Epidermal melanocyte (primary cell): ENCODE data around the gene TAOK2.

ENCODE experiments used
- DNase-seq: peaks from one replicate; pipeline ENCODE4 v3.0.0; 2011; ENCODE audit warnings: low spot score; ENCODE audit not compliant: insufficient read length

Gene TAOK2

DNA sequence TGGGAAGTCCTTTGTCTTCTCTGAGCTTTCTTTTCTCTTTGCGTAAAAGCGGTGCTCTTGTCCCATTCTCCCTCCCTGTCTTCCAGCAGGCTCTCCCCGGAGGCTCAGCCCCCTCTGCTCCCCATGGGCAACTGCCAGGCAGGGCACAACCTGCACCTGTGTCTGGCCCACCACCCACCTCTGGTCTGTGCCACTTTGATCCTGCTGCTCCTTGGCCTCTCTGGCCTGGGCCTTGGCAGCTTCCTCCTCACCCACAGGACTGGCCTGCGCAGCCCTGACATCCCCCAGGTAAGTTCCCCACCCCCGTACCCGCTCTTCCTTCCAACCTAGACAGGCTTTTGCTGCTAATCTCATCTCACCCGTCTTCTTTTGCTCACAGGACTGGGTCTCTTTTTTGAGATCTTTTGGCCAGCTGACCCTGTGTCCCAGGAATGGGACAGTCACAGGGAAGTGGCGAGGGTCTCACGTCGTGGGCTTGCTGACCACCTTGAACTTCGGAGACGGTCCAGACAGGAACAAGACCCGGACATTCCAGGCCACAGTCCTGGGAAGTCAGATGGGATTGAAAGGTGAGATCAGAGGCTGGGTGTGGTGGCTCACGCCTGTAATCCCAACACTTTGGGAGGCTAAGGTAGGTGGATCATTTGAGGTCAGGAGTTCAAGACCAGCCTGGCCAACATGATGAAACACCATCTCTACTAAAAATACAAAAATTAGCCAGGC is 10.5 kb upstream of the TAOK2 start:
- DNase-seq: no peak

GRCh38 chr16:29968205-29968604 is 5.5 kb upstream of the TAOK2 start:
- DNase-seq: no peak

GRCh38 chr16:29971304-29971703 is 2.4 kb upstream of the TAOK2 start:
- no peak for DNase-seq

DNA sequence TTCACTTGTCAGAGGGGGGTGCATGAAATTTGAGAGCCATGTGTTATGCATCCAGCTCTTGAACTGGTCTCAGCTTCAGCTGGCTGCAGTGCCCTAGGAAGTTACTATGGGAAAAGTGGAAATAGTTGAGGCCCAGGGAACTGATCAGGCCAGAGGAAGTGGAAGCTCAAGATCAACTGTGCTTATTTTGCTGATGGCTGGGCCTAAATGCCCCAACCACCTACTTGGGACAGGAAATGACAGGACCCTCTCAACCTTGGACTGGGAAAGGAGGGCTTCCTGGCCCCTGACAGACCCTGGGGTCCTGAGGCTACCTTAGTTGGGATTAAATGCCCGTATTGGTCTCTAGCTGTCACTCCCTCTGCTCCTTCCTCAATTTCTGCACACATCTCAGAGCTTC is 1.2 kb upstream of the TAOK2 start:
- no peak for DNase-seq

DNA sequence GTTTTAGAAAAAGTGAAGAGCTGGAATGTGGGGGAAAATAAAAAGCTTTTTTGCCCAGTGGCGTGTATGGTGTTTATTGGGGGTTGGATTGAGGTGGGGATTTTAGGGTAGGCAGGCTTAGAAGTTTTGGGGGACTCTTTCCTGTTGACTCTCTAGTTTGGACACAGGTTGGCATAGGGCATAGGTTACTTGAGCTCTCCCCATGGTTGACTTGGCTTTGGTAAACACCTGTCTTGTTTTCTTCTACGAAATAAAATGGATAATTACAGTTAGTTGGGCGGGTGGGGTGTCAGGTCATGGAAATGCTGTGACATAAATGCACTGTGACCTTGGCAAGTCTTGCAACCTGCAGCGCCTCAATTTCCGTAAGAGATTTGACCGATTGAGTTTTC is 680 bp upstream of the TAOK2 start:
- DNase-seq: no peak

- no peak for DNase-seq
Measured at GRCh38 chr16:29974291-29975133, 844 bp downstream of the TAOK2 start.

- DNase-seq: no peak
Measured at GRCh38 chr16:29975134-29975538, 1.5 kb downstream of the TAOK2 start.

GRCh38 chr16:29975811-29976511 is 2.3 kb downstream of the TAOK2 start:
- no peak for DNase-seq

GRCh38 chr16:29977063-29977825 is 3.6 kb downstream of the TAOK2 start:
- DNase-seq: peak; percentile 6

DNA sequence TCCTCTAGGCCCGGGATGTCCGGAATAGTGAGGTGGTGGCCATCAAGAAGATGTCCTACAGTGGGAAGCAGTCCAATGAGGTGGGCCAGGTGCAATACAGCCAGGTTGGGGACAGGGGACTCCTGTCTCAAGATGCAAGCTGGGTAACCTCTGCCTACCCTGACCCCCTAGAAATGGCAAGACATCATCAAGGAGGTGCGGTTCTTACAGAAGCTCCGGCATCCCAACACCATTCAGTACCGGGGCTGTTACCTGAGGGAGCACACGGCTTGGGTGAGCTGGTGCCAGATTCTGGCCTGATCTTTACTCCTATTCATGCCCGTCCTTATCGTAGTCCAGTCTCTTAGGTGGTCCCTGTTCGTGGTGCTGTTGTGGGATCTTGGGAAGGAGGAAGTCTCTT is 4.4 kb downstream of the TAOK2 start:
- no peak for DNase-seq

DNA sequence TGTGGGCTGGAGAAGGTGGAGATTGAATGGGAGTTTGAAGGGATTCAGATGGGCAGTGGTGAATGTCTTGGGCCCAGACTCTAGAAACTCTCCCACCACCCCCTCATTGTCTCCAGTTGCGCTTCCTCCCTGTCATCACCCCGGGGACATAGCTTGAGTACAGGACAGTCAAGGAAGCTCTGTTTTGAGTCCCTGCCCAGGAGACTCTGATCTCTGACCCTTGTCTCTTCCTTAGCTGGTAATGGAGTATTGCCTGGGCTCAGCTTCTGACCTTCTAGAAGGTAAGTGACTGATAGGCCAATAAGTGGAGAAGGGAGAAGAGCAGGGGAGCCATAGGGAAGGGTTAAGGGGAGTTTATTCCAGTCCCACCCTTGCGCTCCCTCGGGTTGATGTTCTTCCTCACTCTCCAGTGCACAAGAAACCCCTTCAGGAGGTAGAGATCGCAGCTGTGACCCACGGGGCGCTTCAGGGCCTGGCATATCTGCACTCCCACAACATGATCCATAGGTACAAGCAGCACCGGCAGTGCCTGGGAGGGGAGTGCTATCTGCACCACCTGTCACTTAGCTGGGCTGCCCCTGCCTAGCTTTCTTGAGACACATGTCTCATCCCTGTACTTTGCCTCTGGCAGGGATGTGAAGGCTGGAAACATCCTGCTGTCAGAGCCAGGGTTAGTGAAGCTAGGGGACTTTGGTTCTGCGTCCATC is 5.0 kb downstream of the TAOK2 start:
- peak; percentile 3 for DNase-seq

- DNase-seq: no peak
Measured at GRCh38 chr16:29982560-29983419, 9.1 kb downstream of the TAOK2 start.

GRCh38 chr16:29983420-29984136 is 9.9 kb downstream of the TAOK2 start:
- DNase-seq: no peak

- no peak for DNase-seq
Measured at GRCh38 chr16:29984137-29984763, 10.6 kb downstream of the TAOK2 start.

- DNase-seq: no peak
Measured at GRCh38 chr16:29984764-29985147, 11.1 kb downstream of the TAOK2 start.

DNA sequence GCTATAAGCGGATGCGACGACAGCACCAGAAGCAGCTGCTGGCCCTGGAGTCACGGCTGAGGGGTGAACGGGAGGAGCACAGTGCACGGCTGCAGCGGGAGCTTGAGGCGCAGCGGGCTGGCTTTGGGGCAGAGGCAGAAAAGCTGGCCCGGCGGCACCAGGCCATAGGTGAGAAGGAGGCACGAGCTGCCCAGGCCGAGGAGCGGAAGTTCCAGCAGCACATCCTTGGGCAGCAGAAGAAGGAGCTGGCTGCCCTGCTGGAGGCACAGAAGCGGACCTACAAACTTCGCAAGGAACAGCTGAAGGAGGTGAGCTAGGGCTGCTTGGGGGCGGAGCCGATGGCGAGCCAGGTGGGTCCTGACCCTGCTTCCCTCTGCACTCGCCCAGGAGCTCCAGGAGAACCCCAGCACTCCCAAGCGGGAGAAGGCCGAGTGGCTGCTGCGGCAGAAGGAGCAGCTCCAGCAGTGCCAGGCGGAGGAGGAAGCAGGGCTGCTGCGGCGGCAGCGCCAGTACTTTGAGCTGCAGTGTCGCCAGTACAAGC is 11.7 kb downstream of the TAOK2 start:
- DNase-seq: no peak

GRCh38 chr16:29986231-29986630 is 12.6 kb downstream of the TAOK2 start:
- DNase-seq: no peak

GRCh38 chr16:29986931-29987330 is 13.3 kb downstream of the TAOK2 start:
- no peak for DNase-seq
